CD4-positive, alpha-beta memory T cell (primary cell): ENCODE measurements around the gene MYO1A. TPM values are rescaled to one million over a fixed set of nuclear protein-coding genes. Genes with fewer than 3 reads are reported as not detected.
A peak's percentile ranks its signal among the peaks of the same experiment; 100 is the strongest.
"Not testable (repeated sequence)": the region's sequence is repeated elsewhere in the genome, so short reads cannot be mapped to it uniquely, and the experiment has no call there.

Source experiments
- CTCF ChIA-PET: fragments of 350-600 bp; sonication (Branson Sonifier 250); formaldehyde crosslinking; loops from one replicate; lab custom pipeline; 2021; ENCODE audit warnings: inconsistent platforms; ENCODE audit not compliant: partially characterized antibody; lab: Charles Lee
- POLR2A ChIA-PET: fragments of 350-600 bp; sonication (Branson Sonifier 250); formaldehyde crosslinking; loops from one replicate; lab custom pipeline; 2021; ENCODE audit not compliant: partially characterized antibody; lab: Charles Lee
- DNase-seq, 5 donors: peaks; one replicate each; pipeline versions ENCODE4 v3.0.0 to v3.0.0-alpha.2; 2020 to 2022; ENCODE audit warnings: mixed read lengths in 1 of 5
- H3K27ac ChIP-seq: one replicate; pipeline ENCODE4 v1.7.0; 2013; ENCODE audit warnings: low read depth, low read length
- H3K27me3 ChIP-seq: 2 replicates; pipeline ENCODE4 v1.7.0; 2013; ENCODE audit warnings: mild to moderate bottlenecking, low read length, moderate library complexity; ENCODE audit not compliant: insufficient read depth
- H3K36me3 ChIP-seq: 2 replicates; pipeline ENCODE4 v1.7.0; 2013; ENCODE audit warnings: mild to moderate bottlenecking, low read length, moderate library complexity; ENCODE audit not compliant: insufficient read depth
- H3K4me1 ChIP-seq: 2 replicates; pipeline ENCODE4 v1.7.0; 2013; ENCODE audit warnings: mild to moderate bottlenecking, low read length, moderate library complexity; ENCODE audit not compliant: insufficient read depth
- H3K4me3 ChIP-seq, 2 donors: one replicate each; pipeline ENCODE4 v1.7.0; 2013; ENCODE audit warnings: low read length in 2 of 2, mild to moderate bottlenecking in 1 of 2
- H3K9me3 ChIP-seq, 2 donors: one replicate each; pipeline ENCODE4 v1.7.0; 2013; ENCODE audit warnings: low read length in 2 of 2, control low read depth in 1 of 2; ENCODE audit not compliant: control insufficient read depth in 1 of 2
- H3K27ac Mint-ChIP-seq, 7 donors: one replicate each; pipeline ENCODE4 v1.8.0; 2020 to 2021; ENCODE audit warnings: mixed read lengths in 7 of 7, mild to moderate bottlenecking in 6 of 7, inconsistent platforms in 3 of 7, moderate library complexity in 3 of 7
- H3K27me3 Mint-ChIP-seq, 2 donors: one replicate each; pipeline ENCODE4 v1.8.0; 2020 to 2021; ENCODE audit warnings: mixed read lengths in 2 of 2
- H3K36me3 Mint-ChIP-seq, 2 donors: one replicate each; pipeline ENCODE4 v1.8.0; 2020 to 2021; ENCODE audit warnings: mixed read lengths in 2 of 2, inconsistent platforms in 1 of 2, mild to moderate bottlenecking in 1 of 2
- H3K4me1 Mint-ChIP-seq, 4 donors: one replicate each; pipeline ENCODE4 v1.8.0; 2020 to 2021; ENCODE audit warnings: mixed read lengths in 4 of 4, mild to moderate bottlenecking in 1 of 4
- H3K4me3 Mint-ChIP-seq, 8 donors: one replicate each; pipeline ENCODE4 v1.8.0; 2020 to 2021; ENCODE audit warnings: mixed read lengths in 8 of 8, mild to moderate bottlenecking in 7 of 8, moderate library complexity in 6 of 8, inconsistent platforms in 3 of 8
- H3K9me3 Mint-ChIP-seq, 8 donors: one replicate each; pipeline ENCODE4 v1.8.0; 2020 to 2021; ENCODE audit warnings: mixed read lengths in 8 of 8, mild to moderate bottlenecking in 5 of 8, inconsistent platforms in 3 of 8, moderate library complexity in 1 of 8
- intact Hi-C: fragments of 100-400 bp; cut with micrococcal nuclease; formaldehyde crosslinking; loops from one replicate; pipeline ENCODE4 v1.15.1; 2023
- polyA plus RNA-seq, 2 donors: library from polyadenylated mRNA; unstranded; fragments of 300-500 nt; fragmentation: Illumina TruSeq; gene quantifications; one replicate each; pipeline ENCODE4 v1.2.3, GENCODE V29; 2021
- total RNA-seq, 2 experiments: library from RNA; stranded (reverse); gene quantifications; one replicate each; pipeline ENCODE4 v1.2.3, GENCODE V29; 2021

The MYO1A gene
- total and polyA plus RNA-seq, 4 experiments from 2014 or later = 1.2 to 3.0 TPM; not detected in 2

DNA sequence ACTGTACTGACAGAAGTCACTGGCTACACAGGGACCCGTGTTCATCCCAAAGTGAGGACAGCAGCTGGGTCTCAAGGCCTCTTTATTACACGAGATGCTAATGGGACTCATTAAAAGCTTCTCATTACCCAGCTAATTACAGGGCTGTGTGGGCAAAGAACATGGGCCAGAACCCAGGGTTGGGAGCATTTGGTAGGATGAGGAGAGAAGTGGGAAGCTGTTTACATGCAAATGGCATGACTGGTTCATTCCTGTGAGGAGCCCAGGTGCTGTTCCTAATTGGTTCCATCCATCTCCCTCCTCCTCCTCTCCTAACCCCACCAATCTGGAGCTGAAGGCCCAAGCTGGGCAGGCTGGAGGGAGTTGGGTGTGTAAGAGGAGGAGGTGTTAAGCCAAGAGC lies 24.7 kb downstream of the MYO1A start:
- H3K27ac Mint-ChIP-seq = no peak overlapping the region

GRCh38 chr12:57022324-57022723 lies 27.6 kb downstream of the MYO1A start:
- H3K4me3 ChIP-seq, intact Hi-C loops, H3K4me3 Mint-ChIP-seq, H3K36me3 Mint-ChIP-seq, H3K27me3 Mint-ChIP-seq, H3K36me3 ChIP-seq, DNase-seq, H3K9me3 ChIP-seq, H3K9me3 Mint-ChIP-seq, H3K27me3 ChIP-seq, POLR2A ChIA-PET, H3K27ac ChIP-seq: not testable (repeated sequence)
- CTCF ChIA-PET = interaction anchor here (1.3 kb wide), 1 partner anchor 10 kb away, joined by 3 read pairs; no protein-coding TSS in a partner anchor
- peaks cover 21% of the 10 kb centered on the region for H3K4me1 ChIP-seq
- Mint-ChIP-seq H3K4me1 (peaks cover 8 to 19% (median 17%) of the 10 kb centered on the region in 4 donors), H3K27ac (peak overlapping the region in 2 of 7 donors; percentile 22 to 24)

More for the DNA sequence above, 24.7 kb downstream of the MYO1A start:
- intact Hi-C loops = no loop called here
- peaks cover 14 to 26% (median 22%) of the 10 kb centered on the region in 4 donors for H3K4me1 Mint-ChIP-seq
- no peaks in the 10 kb centered on the region for H3K36me3 Mint-ChIP-seq
- ChIA-PET CTCF (interaction anchor here (1.2 kb wide), 1 partner anchor 20 kb away, joined by 3 read pairs; no protein-coding TSS in a partner anchor), POLR2A (no interaction called here)
- Histone ChIP-seq H3K27ac (no peak overlapping the region), H3K36me3 (no peaks in the 10 kb centered on the region), H3K9me3 (no peaks in the 10 kb centered on the region), H3K4me1 (peaks cover 22% of the 10 kb centered on the region), H3K27me3 (no peaks in the 10 kb centered on the region), H3K4me3 (no peak overlapping the region)
- no peaks in the 10 kb centered on the region for H3K27me3 Mint-ChIP-seq
- H3K9me3 Mint-ChIP-seq = peaks cover 0 to 2% (median 0%) of the 10 kb centered on the region in 8 donors
- DNase-seq = no peak
- H3K4me3 Mint-ChIP-seq = no peak overlapping the region

- Histone ChIP-seq H3K27me3 (peaks cover 4% of the 10 kb centered on the region), H3K36me3 (no peaks in the 10 kb centered on the region), H3K4me3 (no peak overlapping the region), H3K4me1 (peaks cover 15% of the 10 kb centered on the region), H3K27ac (no peak overlapping the region), H3K9me3 (no peaks in the 10 kb centered on the region)
- peaks cover 0 to 4% of the 10 kb centered on the region in 2 donors for H3K27me3 Mint-ChIP-seq
- H3K9me3 Mint-ChIP-seq = no peaks in the 10 kb centered on the region
- H3K36me3 Mint-ChIP-seq = no peaks in the 10 kb centered on the region
- intact Hi-C loops = no loop called here
- peak overlapping the region in 2 of 7 donors; percentile 59 to 73 for H3K27ac Mint-ChIP-seq
- H3K4me1 Mint-ChIP-seq = peaks cover 0 to 9% (median 4%) of the 10 kb centered on the region in 4 donors
- CTCF ChIA-PET = interaction anchor here (1.0 to 3.0 kb wide), 3 partner anchors 15 to 194 kb away, joined by 3 to 7 read pairs (median 3); no protein-coding TSS in a partner anchor
- H3K4me3 Mint-ChIP-seq = peak overlapping the region in 6 of 8 donors; percentile 40 to 68 (median 59)
- POLR2A ChIA-PET = interaction anchor here (0.6 kb wide), 1 partner anchor 1140 kb away, joined by 3 read pairs; no protein-coding TSS in a partner anchor
- DNase-seq = no peak
Observed at GRCh38 chr12:57019983-57020719, 29.8 kb downstream of the MYO1A start.

DNA sequence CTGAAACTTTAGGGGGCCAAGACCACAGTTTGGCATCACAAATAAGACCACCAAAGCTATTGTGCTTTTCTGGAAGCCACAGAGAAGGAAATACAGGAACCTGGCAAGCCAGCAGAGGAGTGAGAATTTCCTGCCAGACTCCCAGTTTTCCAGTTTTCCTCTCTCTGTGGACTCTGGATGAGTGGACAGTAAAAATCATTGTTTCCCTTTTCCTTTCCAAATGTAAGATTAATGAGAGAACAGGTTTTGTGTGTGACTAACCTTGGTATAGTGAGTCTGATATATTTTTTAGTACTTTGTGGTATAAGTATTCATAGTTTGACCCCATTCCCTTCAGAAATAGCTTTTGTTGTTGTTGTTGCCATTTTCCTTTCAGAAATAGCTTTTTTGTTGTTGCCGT lies 31.0 kb downstream of the MYO1A start:
- peaks cover 4% of the 10 kb centered on the region for H3K27me3 ChIP-seq
- DNase-seq = no peak
- Mint-ChIP-seq H3K27ac (no peak overlapping the region), H3K36me3 (no peaks in the 10 kb centered on the region), H3K9me3 (no peaks in the 10 kb centered on the region), H3K27me3 (peaks cover 3 to 6% of the 10 kb centered on the region in 2 donors), H3K4me1 (peaks cover 3 to 9% (median 5%) of the 10 kb centered on the region in 4 donors), H3K4me3 (no peak overlapping the region)
- H3K27ac ChIP-seq = no peak overlapping the region
- intact Hi-C loops = no loop called here
- ChIA-PET CTCF (interaction anchor here (1.3 to 3.4 kb wide), 3 partner anchors 14 to 47 kb away, joined by 3 to 17 read pairs (median 7); no protein-coding TSS in a partner anchor), POLR2A (interaction anchor here (1.2 kb wide), 1 partner anchor 94 kb away, joined by 3 read pairs; no protein-coding TSS in a partner anchor)
- peaks cover 15% of the 10 kb centered on the region for H3K4me1 ChIP-seq
- no peaks in the 10 kb centered on the region for H3K9me3 ChIP-seq
- no peaks in the 10 kb centered on the region for H3K36me3 ChIP-seq
- H3K4me3 ChIP-seq = no peak overlapping the region

DNA sequence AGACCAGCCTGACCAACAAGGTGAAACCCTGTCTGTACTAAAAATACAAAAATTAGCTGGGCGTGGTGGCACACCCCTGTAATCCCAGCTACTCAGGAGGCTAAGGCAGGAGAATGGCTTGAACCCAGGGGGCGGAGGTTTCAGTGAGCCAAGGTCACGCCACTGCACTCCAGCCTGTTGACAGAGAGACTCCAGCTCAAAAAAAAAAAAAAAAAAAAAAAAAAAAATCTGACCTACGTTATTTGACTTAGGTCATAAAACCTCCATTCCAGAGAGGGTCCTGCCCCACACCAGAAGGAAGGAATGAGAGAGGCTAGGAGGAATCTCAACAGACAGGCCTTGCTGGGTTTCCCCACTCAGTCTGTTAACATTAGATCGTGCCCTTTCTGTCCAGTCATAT lies 31.6 kb downstream of the MYO1A start:
- H3K27me3 ChIP-seq, H3K36me3 Mint-ChIP-seq, H3K4me3 ChIP-seq, H3K27me3 Mint-ChIP-seq, H3K36me3 ChIP-seq, DNase-seq, H3K9me3 Mint-ChIP-seq, H3K4me1 Mint-ChIP-seq, intact Hi-C loops, H3K27ac Mint-ChIP-seq, H3K9me3 ChIP-seq, H3K4me3 Mint-ChIP-seq, H3K27ac ChIP-seq: not testable (repeated sequence)
- ChIA-PET POLR2A (interaction anchor here (0.6 to 1.2 kb wide), 2 partner anchors 94 to 179 kb away, joined by 3 to 5 read pairs; no protein-coding TSS in a partner anchor), CTCF (interaction anchor here (0.7 to 3.4 kb wide), 8 partner anchors 11 to 157 kb away, joined by 3 to 17 read pairs (median 4); no protein-coding TSS in a partner anchor)
- peaks cover 15% of the 10 kb centered on the region for H3K4me1 ChIP-seq

GRCh38 chr12:57016348-57016747 lies 33.6 kb downstream of the MYO1A start, which contains the start of gene TAC3:
TSS of gene TAC3 (minus strand) at chr12:57016529. CDS start at chr12:57015797, 732 bp downstream.
- Histone ChIP-seq H3K27me3 (peaks cover 4% of the 10 kb centered on the region), H3K36me3 (no peaks in the 10 kb centered on the region), H3K9me3 (no peaks in the 10 kb centered on the region), H3K4me3 (no peak within 1 kb of the TSS), H3K27ac (no peak within 1 kb of the TSS), H3K4me1 (peaks cover 23% of the 10 kb centered on the region)
- ChIA-PET CTCF (interaction anchor here (0.9 to 3.4 kb wide), 5 partner anchors 8 to 259 kb away, joined by 3 to 17 read pairs (median 5); partner anchors contain the start of gene STAT6), POLR2A (no interaction called here)
- intact Hi-C loops = no loop called here
- Mint-ChIP-seq H3K36me3 (no peaks in the 10 kb centered on the region), H3K27me3 (peaks cover 4 to 6% of the 10 kb centered on the region in 2 donors), H3K9me3 (peaks cover 0 to 2% (median 0%) of the 10 kb centered on the region in 8 donors), H3K27ac (no peak within 1 kb of the TSS), H3K4me1 (peaks cover 9 to 23% (median 18%) of the 10 kb centered on the region in 4 donors), H3K4me3 (peak within 1 kb of the TSS in 1 of 8 donors; percentile 46)
- no peak for DNase-seq
